Measurements from ENCODE around the gene TRIM52. TPM values are rescaled to one million over a fixed set of nuclear protein-coding genes. Genes with fewer than 3 reads are reported as not detected.

Gene TRIM52
- total and polyA plus RNA-seq, 10 donors: 11.6 to 44.0 (median 20.9) TPM

DNA sequence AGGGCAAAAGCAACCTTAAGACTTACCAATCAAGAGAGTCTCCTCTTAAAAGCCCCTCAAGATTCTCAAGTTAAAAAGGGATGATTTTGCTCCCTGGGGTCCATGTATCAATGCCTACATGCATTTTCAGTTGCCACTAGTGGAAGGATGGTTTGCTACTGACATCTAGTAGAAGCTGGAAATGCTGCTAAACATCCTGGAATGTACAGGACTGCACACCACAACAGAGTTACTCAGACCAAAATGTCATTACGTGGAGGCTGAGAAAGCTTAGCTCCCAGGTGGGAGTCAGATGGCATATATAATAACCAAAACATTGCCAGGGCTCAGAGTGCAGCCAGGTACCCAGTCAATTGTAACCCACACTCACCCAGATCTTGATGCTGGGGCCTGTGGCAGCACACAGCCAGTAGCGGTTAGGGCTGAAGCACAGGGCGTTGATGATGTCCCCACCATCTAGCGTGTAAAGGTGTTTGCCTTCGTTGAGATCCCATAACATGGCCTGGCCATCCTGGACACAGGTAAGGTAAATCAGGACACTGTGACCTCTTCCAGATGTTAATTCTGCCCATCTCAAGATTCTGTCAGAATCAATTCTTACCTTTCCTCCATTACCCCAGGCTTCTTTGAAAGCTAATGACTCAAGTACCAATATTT, 23.1 kb downstream of the TRIM52 start:
- DNase-seq: no peak
- no peaks in the 10 kb centered on the region for H3K9me3 ChIP-seq
- peaks cover 15 to 98% (median 93%) of the 10 kb centered on the region in 6 donors for H3K36me3 ChIP-seq
- peaks cover 17 to 63% (median 31%) of the 10 kb centered on the region in 6 donors for H3K4me1 ChIP-seq
- peak overlapping the region in 1 of 8 donors; percentile 16 for H3K27ac ChIP-seq
- TF ChIP-seq POLR2A (IDR thresholded peaks at IDR 0.05) (no peak), POLR2AphosphoS5 (IDR thresholded peaks at IDR 0.05) (peak in 2 of 3 donors; percentile 43 to 54)
- WGBS, 5 donors: 91 to 96% (median 93%) methylated on average over 5 of the region's 5 CpGs
- H3K4me3 ChIP-seq: no peak overlapping the region
- intact Hi-C loops (cut with DNase I; ENCODE audit: low total_unique reads): no loop called here
- no peaks in the 10 kb centered on the region for H3K27me3 ChIP-seq (replicated peaks in 1 of 7)

GRCh38 chr5:181236954-181237641, 23.8 kb downstream of the TRIM52 start:
- no peak overlapping the region for H3K4me3 ChIP-seq
- no peaks in the 10 kb centered on the region for H3K9me3 ChIP-seq
- WGBS, 5 donors: 86 to 96% (median 90%) methylated on average over 10 of the region's 10 CpGs
- H3K36me3 ChIP-seq: peaks cover 15 to 100% (median 98%) of the 10 kb centered on the region in 6 donors
- intact Hi-C loops (cut with DNase I; ENCODE audit: low total_unique reads): no loop called here
- TF ChIP-seq POLR2A (IDR thresholded peaks at IDR 0.05): no peak
- TF ChIP-seq CTCF (IDR thresholded peaks at IDR 0.05 in 8 of 11, conservative IDR thresholded peaks at IDR 0.05 in 3 of 11): no peak
- TF ChIP-seq POLR2AphosphoS5 (IDR thresholded peaks at IDR 0.05): no peak
- H3K4me1 ChIP-seq: peaks cover 10 to 55% (median 24%) of the 10 kb centered on the region in 6 donors
- H3K27ac ChIP-seq: peak overlapping the region in 1 of 8 donors; percentile 16
- no peaks in the 10 kb centered on the region for H3K27me3 ChIP-seq (replicated peaks in 1 of 7)
- DNase-seq: no peak

DNA sequence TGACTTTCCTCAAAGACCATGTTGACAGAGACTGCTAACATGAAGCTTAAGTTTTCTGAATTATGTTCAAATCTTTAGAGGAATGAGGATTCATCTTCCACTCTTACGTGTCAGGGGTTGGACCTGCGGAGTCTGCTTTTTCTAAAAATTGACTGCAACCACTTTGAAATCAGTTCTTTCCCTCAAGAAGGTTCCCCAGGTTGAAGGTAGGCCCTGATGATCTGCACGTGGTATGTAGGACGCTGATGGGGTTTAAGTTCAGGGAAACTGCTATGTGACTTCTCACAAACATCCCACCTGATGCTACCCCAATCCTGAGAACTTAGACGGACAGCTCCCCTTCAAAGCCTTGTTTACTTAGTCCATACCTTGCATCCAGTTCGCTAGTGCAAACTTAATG, 24.5 kb downstream of the TRIM52 start:
- Histone ChIP-seq H3K27ac (no peak overlapping the region), H3K9me3 (no peaks in the 10 kb centered on the region), H3K4me1 (peaks cover 4 to 49% (median 17%) of the 10 kb centered on the region in 6 donors), H3K27me3 (replicated peaks in 1 of 7) (no peaks in the 10 kb centered on the region), H3K4me3 (no peak overlapping the region), H3K36me3 (peaks cover 15 to 100% (median 97%) of the 10 kb centered on the region in 6 donors)
- TF ChIP-seq POLR2AphosphoS5 (IDR thresholded peaks at IDR 0.05) (no peak), CTCF (IDR thresholded peaks at IDR 0.05 in 8 of 11, conservative IDR thresholded peaks at IDR 0.05 in 3 of 11) (no peak), POLR2A (IDR thresholded peaks at IDR 0.05) (no peak)
- intact Hi-C loops (cut with DNase I; ENCODE audit: low total_unique reads): no loop called here
- no peak for DNase-seq
- 85 to 97% (median 90%) methylated on average over 6 of the region's 6 CpGs for WGBS, 5 donors

DNA sequence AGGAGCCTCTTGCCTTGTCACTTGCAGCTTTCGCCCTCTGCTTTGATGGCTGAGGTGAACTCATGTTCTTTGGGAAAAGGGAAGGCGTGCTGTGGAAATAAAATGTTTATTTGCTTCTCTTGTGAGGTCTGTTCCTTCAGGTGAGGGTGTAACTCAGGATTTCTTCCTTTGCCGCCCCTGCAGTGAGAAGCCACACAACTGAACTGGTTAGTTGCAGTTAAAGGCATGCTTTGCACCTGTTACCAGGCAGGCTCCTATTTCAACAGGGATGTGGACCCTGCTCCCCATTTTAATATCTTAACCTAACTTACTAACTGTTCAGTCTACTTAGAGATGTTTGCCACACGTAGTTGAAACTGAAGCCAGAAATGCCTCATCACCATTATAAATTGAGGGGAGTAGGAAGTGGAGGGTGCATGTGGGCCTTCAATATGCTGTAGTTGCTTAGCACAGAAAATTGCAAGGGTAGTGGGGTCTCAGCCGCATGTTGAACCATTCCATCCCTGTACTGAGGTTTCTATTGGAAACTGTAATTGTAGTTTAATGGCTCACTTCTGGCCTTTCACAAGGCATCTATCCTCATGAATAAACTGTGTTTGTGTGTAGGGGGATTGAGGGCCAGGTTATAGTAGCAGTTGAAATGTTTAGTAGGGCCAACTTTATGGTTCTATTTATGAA, 25.1 kb downstream of the TRIM52 start:
- no peaks in the 10 kb centered on the region for H3K9me3 ChIP-seq
- intact Hi-C loops (cut with DNase I; ENCODE audit: low total_unique reads): no loop called here
- peaks cover 15 to 100% (median 97%) of the 10 kb centered on the region in 6 donors for H3K36me3 ChIP-seq
- peaks cover 0 to 42% (median 11%) of the 10 kb centered on the region in 6 donors for H3K4me1 ChIP-seq
- 73 to 82% (median 76%) methylated on average over 5 of the region's 5 CpGs for WGBS, 5 donors
- no peak for DNase-seq
- no peak for TF ChIP-seq POLR2A (IDR thresholded peaks at IDR 0.05)
- peak overlapping the region in 2 of 8 donors; percentile 4 to 27 for H3K27ac ChIP-seq
- no peaks in the 10 kb centered on the region for H3K27me3 ChIP-seq (replicated peaks in 1 of 7)
- H3K4me3 ChIP-seq: no peak overlapping the region
